HG03196 (cell line): Measurements from ENCODE around the gene ITGAL.
"Not testable (repeated sequence)": the region's sequence is repeated elsewhere in the genome, so short reads cannot be mapped to it uniquely, and the experiment has no call there.

Source experiments
- ATAC-seq: cut with Tn5 transposase; IDR thresholded peaks from one replicate; pipeline ENCODE4 v1.9.1; 2021; ENCODE audit not compliant: unreplicated experiment

The ITGAL gene

GRCh38 chr16:30457743-30458560 lies 14.6 kb upstream of the ITGAL start:
- ATAC-seq = no peak

GRCh38 chr16:30458561-30459394 lies 13.8 kb upstream of the ITGAL start:
- ATAC-seq = peak; percentile 83

- ATAC-seq = no peak
These were observed 13.1 kb upstream of the ITGAL start for GRCh38 chr16:30459456-30459855.

- not testable (repeated sequence) for ATAC-seq
These were observed 11.1 kb upstream of the ITGAL start for GRCh38 chr16:30461426-30461825.

GRCh38 chr16:30464078-30464477 lies 8.5 kb upstream of the ITGAL start:
- no peak for ATAC-seq

GRCh38 chr16:30470170-30470512 lies 2.4 kb upstream of the ITGAL start:
- ATAC-seq = no peak

- ATAC-seq = no peak
These were observed 1.9 kb upstream of the ITGAL start for GRCh38 chr16:30470632-30470995.

GRCh38 chr16:30473231-30474073 lies 910 bp downstream of the ITGAL start:
- no peak for ATAC-seq

- no peak for ATAC-seq
These were observed 1.5 kb downstream of the ITGAL start for GRCh38 chr16:30474074-30474452.

GRCh38 chr16:30474684-30475083 lies 2.1 kb downstream of the ITGAL start:
- ATAC-seq = no peak

- ATAC-seq = no peak
These were observed 4.4 kb downstream of the ITGAL start for GRCh38 chr16:30476991-30477390.

GRCh38 chr16:30477773-30478172 lies 5.2 kb downstream of the ITGAL start:
- not testable (repeated sequence) for ATAC-seq

- ATAC-seq = no peak
These were observed 6.4 kb downstream of the ITGAL start for GRCh38 chr16:30478766-30479478.

GRCh38 chr16:30481381-30481780 lies 8.8 kb downstream of the ITGAL start:
- ATAC-seq = no peak

GRCh38 chr16:30482366-30482765 lies 9.8 kb downstream of the ITGAL start:
- no peak for ATAC-seq

GRCh38 chr16:30484887-30485286 lies 12.3 kb downstream of the ITGAL start:
- ATAC-seq = no peak

- ATAC-seq = no peak
These were observed 13.4 kb downstream of the ITGAL start for GRCh38 chr16:30485818-30486436.

GRCh38 chr16:30488764-30489605 lies 16.4 kb downstream of the ITGAL start:
- ATAC-seq = no peak

GRCh38 chr16:30490210-30490609 lies 17.7 kb downstream of the ITGAL start:
- no peak for ATAC-seq
